Cardiac septum (tissue), 1 donor: ENCODE measurements around the gene STARD3. TPM values are rescaled to one million over a fixed set of nuclear protein-coding genes. Genes with fewer than 3 reads are reported as not detected.
A peak's percentile ranks its signal among the peaks of the same experiment; 100 is the strongest.
"Not testable (repeated sequence)": the region's sequence is repeated elsewhere in the genome, so short reads cannot be mapped to it uniquely, and the experiment has no call there.

ENCODE experiments used
- DNase-seq: peaks from one replicate; pipeline ENCODE4 v3.0.0-alpha.2; 2020; ENCODE audit warnings: low spot score
- intact Hi-C: fragments of 100-400 bp; cut with DNase I; formaldehyde crosslinking; loops from one replicate; pipeline ENCODE4 v1.14.0; 2022
- long read RNA-seq: library from polyadenylated mRNA; unstranded; transcript quantifications from one replicate; pipeline ENCODE4 v2.0.0, GENCODE V29; 2021
- total RNA-seq: library from RNA; stranded (reverse); fragmentation: NEBNext Ultra II Directional; extraction: Animal tissue kit (Norgen Biotek cat#: 25700); gene quantifications from one replicate; pipeline ENCODE4 v1.2.1, GENCODE V29; 2021
- donor health status: DM: no; HTN: no; CAD: no.

Gene STARD3
- total RNA-seq: 21.9 TPM
- long read RNA-seq, transcript STARD3-201 (15 exons, 2,132 nt): major isoform, 22 of 41 reads
- long read RNA-seq, partial matches to known transcripts: 5 of 41 reads
- long read RNA-seq, other reads (novel, unspliced or antisense): 14 of 41 reads

- intact Hi-C loops: loop anchor here (5.0 kb wide), 2 partner anchors 90 to 115 kb away; no protein-coding TSS in a partner anchor
- peak; percentile 97 for DNase-seq
Measured at GRCh38 chr17:39636927-39637736, at the start of gene STARD3. Gene STARD3, plus strand, starts transcription at chr17:39637144. Its CDS starts 16,388 bp downstream, at chr17:39653532.

GRCh38 chr17:39590180-39590579 lies 46.8 kb upstream of the STARD3 start:
- intact Hi-C loops, DNase-seq: not testable (repeated sequence)

- DNase-seq: no peak
- intact Hi-C loops: no loop called here
Measured at GRCh38 chr17:39591958-39592954, 44.7 kb upstream of the STARD3 start.

GRCh38 chr17:39593371-39593770 lies 43.6 kb upstream of the STARD3 start:
- no peak for DNase-seq
- intact Hi-C loops: no loop called here

GRCh38 chr17:39595294-39595693 lies 41.6 kb upstream of the STARD3 start:
- no peak for DNase-seq

GRCh38 chr17:39595928-39596510 lies 40.9 kb upstream of the STARD3 start:
- intact Hi-C loops: no loop called here
- no peak for DNase-seq

More at GRCh38 chr17:39595294-39595693, 41.6 kb upstream of the STARD3 start:
- intact Hi-C loops: no loop called here

GRCh38 chr17:39596543-39597267 lies 40.2 kb upstream of the STARD3 start:
- intact Hi-C loops: no loop called here
- DNase-seq: no peak

GRCh38 chr17:39597372-39598046 lies 39.4 kb upstream of the STARD3 start:
- intact Hi-C loops: no loop called here
- DNase-seq: no peak

GRCh38 chr17:39598047-39598481 lies 38.9 kb upstream of the STARD3 start:
- intact Hi-C loops: no loop called here
- no peak for DNase-seq

GRCh38 chr17:39598630-39599003 lies 38.3 kb upstream of the STARD3 start:
- no peak for DNase-seq
- intact Hi-C loops: no loop called here

- intact Hi-C loops: no loop called here
- DNase-seq: no peak
Measured at GRCh38 chr17:39599004-39599664, 37.8 kb upstream of the STARD3 start.

- no peak for DNase-seq
- intact Hi-C loops: no loop called here
Measured at GRCh38 chr17:39599665-39600231, 37.2 kb upstream of the STARD3 start.

GRCh38 chr17:39600288-39600996 lies 36.5 kb upstream of the STARD3 start:
- intact Hi-C loops: no loop called here
- DNase-seq: no peak

GRCh38 chr17:39600997-39601597 lies 35.8 kb upstream of the STARD3 start:
- no peak for DNase-seq
- intact Hi-C loops: no loop called here

GRCh38 chr17:39601758-39602532 lies 35.0 kb upstream of the STARD3 start:
- no peak for DNase-seq
- intact Hi-C loops: no loop called here
